Measurements from ENCODE around the gene ABCC11.

Gene ABCC11

DNA sequence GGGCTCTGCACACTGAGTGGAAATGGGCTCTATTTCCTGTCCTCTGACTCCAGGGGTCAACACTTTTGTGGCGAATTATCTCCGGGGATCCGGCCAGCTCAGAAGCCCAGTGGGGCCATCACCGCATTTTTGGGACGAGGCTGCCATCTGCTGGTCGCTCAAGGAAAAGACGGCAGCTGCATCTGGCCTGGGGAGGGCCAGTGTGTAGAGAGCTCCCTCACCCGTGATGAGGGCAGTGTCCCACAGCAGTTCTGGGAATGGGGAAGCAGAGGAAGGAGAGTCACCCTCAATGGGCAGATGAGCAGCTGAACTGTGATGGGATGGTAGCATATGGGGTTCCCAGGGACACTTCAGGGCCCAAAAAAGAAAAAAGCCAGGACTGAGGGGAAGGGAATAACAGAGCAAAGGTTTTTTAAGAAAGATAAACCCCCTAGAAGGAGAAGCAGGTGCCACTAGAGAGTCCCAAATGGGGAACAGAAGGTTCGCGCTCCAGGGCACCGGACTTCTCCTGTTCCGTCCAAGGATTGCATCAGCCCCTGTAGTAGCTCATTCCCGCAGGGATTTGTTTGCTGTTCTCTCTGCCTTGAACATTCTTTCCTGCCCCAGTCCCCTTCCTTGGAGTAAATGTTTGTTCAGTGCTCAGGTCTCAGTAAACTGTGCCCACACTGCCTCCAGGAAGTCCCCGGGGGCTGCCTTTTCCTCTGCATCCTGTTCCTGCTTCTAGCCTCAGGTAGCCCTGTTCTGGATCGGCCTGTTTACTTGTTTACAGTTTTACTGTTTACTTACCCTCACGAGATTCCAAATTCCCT, 82.2 kb downstream of the ABCC11 start:
- Mint-ChIP-seq H3K27me3 (peaks cover 4% of the 10 kb centered on the region), H3K36me3 (no peaks in the 10 kb centered on the region), H3K9me3 (no peaks in the 10 kb centered on the region), H3K4me1 (peaks cover 5% of the 10 kb centered on the region), H3K27ac (peak overlapping the region; percentile 38), H3K4me3 (no peak overlapping the region)

DNA sequence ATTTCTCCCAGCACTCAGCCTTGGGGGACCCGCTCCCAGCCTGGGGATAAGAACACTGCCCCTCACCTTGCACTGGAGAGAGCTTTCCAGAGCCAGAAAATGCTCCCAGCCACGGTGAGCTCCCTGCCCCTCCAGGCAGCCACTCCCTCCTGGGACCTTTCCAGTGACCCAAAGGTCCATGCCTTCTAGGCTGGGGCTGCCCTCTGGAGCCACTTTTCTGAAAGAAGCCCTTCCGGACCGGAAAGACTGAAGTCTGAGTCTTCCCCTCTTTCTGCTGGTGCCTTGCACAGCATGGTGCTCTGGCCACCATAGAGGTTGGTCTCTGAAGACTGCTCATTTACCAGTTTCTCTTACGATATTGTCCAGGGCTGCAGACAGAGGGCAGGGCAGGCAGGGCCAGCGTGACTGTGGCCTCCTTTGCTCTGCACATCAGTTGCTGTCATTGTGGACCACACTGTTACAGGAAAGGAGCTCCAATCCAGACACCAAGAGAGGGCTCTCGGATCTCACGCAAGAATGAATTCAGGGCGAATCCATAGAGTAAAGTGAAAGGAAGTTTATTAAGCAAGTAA, 84.4 kb downstream of the ABCC11 start:
- no peaks in the 10 kb centered on the region for H3K36me3 Mint-ChIP-seq
- H3K27ac Mint-ChIP-seq, result no peak overlapping the region
- H3K27me3 Mint-ChIP-seq, result peaks cover 4% of the 10 kb centered on the region
- no peaks in the 10 kb centered on the region for H3K9me3 Mint-ChIP-seq
- peaks cover 15% of the 10 kb centered on the region for H3K4me1 Mint-ChIP-seq
- H3K4me3 Mint-ChIP-seq, result no peak overlapping the region

DNA sequence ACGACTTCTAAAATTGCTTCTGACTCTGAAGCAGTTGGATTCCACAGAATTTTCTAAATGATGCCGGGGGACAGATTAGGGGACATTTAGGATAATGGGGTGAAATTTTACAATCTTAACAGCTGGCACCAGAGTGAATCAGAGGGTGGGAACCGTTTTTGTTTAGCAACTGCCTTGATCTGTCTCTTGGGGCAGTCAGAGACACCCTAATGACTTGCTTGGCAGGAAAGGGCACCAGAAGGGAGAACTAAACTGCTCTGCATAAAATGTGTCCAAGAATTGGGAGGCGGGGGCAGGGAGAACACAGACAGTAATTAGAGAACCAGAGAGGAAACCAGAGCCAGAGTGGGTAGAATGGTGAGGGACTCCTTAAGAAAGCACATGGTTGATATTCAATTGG, 85.4 kb downstream of the ABCC11 start:
- Mint-ChIP-seq H3K27ac (no peak overlapping the region), H3K4me3 (no peak overlapping the region), H3K27me3 (peaks cover 4% of the 10 kb centered on the region), H3K4me1 (peaks cover 25% of the 10 kb centered on the region), H3K36me3 (no peaks in the 10 kb centered on the region), H3K9me3 (no peaks in the 10 kb centered on the region)

DNA sequence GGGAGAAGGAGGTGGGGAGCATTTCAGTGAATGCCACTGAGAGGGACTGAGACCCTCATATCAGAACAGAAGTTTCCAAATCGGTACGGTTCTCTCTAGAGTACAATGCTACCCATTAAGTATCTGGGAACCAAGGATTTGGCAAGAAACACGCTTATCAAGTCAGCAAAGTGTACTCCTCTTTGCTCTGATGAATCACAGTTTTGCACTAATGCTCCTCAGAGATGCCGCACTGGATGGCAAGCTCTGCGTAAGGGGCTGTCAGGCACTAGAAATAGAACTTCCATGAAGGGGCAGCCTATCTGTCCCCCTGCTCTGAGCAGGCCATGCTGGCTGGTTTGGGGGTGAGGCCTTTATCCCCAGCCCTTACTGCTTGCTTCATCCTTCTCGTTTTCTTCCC, 86.8 kb downstream of the ABCC11 start:
- H3K4me1 Mint-ChIP-seq, result peaks cover 28% of the 10 kb centered on the region
- H3K4me3 Mint-ChIP-seq, result no peak overlapping the region
- H3K27me3 Mint-ChIP-seq, result peaks cover 4% of the 10 kb centered on the region
- H3K27ac Mint-ChIP-seq, result no peak overlapping the region
- no peaks in the 10 kb centered on the region for H3K36me3 Mint-ChIP-seq
- no peaks in the 10 kb centered on the region for H3K9me3 Mint-ChIP-seq

DNA sequence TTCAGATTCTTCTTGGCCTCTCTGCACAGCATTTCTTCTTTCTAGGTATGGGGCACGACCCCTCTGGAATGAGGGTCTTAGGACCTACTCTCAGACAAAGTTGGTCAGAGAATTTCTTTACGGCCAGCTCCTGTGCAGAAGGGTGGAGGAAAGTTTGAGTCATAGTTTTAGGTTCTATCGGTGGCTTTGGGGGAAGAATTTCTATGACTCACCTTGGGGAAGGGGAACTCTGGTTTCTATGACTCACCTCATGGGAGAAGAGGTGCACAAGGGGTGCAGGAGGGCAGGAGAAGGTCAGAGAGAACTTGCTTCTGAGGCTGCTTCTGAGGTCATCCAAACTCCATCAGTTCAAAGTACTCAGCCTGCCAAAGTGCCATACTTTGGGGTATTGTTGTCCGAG, 89.0 kb downstream of the ABCC11 start:
- peaks cover 23% of the 10 kb centered on the region for H3K4me1 Mint-ChIP-seq
- peaks cover 3% of the 10 kb centered on the region for H3K27me3 Mint-ChIP-seq
- H3K27ac Mint-ChIP-seq, result peak overlapping the region; percentile 89
- no peaks in the 10 kb centered on the region for H3K36me3 Mint-ChIP-seq
- H3K9me3 Mint-ChIP-seq, result no peaks in the 10 kb centered on the region
- peak overlapping the region; percentile 66 for H3K4me3 Mint-ChIP-seq

DNA sequence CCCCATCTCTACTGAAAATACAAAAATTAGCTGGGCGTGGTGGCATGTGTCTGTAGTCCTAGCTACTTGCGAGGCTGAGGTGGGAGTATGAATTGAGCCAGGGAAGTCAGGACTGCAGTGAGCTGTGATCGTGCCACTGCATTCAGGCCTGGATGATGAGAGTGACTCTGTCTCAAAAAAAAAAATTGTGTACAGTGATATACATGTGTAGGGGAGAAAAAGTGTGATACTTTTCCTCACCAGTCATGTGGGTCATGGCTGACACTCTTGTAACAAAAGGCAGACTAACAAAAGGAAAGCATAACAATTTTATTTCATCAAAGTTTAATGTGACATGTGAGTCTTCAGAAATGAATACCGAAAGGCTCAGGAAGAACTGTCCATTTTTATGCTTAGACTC, 89.5 kb downstream of the ABCC11 start:
- no peaks in the 10 kb centered on the region for H3K9me3 Mint-ChIP-seq
- H3K27me3 Mint-ChIP-seq, result peaks cover 3% of the 10 kb centered on the region
- H3K27ac Mint-ChIP-seq, result peak overlapping the region; percentile 89
- no peaks in the 10 kb centered on the region for H3K36me3 Mint-ChIP-seq
- H3K4me1 Mint-ChIP-seq, result peaks cover 23% of the 10 kb centered on the region
- H3K4me3 Mint-ChIP-seq, result peak overlapping the region; percentile 66

DNA sequence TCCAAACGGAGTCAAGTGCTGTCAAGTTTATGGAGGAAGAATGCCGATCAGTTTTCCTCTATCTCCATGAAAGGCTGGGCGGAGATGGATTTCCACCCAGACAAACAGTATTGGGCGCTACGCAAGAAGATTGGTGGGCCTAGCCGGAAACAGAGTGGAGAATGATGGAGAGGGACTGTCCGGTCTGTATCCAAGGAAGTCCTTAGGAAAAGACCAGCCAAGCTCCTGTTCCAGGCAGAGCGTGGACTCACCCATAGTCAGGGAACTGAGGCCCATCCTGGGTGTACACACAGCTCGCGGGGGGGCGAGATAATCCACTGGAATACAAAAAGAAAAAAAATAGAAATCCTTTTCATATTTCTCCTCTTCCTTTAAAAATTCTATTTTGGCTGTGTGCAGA, 90.0 kb downstream of the ABCC11 start:
- Mint-ChIP-seq H3K4me3 (peak overlapping the region; percentile 66), H3K36me3 (no peaks in the 10 kb centered on the region), H3K27ac (peak overlapping the region; percentile 89), H3K27me3 (peaks cover 3% of the 10 kb centered on the region), H3K9me3 (no peaks in the 10 kb centered on the region), H3K4me1 (peaks cover 23% of the 10 kb centered on the region)

DNA sequence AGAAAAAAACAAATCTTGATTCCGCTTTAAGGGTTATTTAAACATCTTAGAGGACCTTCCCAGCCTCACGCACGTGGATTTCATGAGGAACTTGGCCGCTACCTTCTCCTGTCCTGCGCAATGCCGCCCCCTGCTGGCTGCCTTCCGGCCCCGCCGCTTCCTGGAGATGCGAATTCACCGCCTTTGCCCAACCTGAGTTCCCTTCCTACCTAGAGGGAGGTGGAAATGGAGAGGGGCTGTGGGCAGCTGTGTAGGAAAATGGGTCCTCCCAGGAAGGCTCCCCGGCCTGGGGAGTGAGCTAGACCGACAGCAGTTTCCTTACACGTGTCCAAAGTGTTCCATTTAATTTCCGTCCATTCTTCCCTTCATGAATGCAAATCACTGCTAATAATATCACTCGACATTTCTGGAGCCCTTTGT, 90.5 kb downstream of the ABCC11 start:
- H3K4me1 Mint-ChIP-seq, result peaks cover 23% of the 10 kb centered on the region
- no peaks in the 10 kb centered on the region for H3K9me3 Mint-ChIP-seq
- H3K27ac Mint-ChIP-seq, result no peak overlapping the region
- no peaks in the 10 kb centered on the region for H3K36me3 Mint-ChIP-seq
- H3K4me3 Mint-ChIP-seq, result no peak overlapping the region
- peaks cover 1% of the 10 kb centered on the region for H3K27me3 Mint-ChIP-seq

DNA sequence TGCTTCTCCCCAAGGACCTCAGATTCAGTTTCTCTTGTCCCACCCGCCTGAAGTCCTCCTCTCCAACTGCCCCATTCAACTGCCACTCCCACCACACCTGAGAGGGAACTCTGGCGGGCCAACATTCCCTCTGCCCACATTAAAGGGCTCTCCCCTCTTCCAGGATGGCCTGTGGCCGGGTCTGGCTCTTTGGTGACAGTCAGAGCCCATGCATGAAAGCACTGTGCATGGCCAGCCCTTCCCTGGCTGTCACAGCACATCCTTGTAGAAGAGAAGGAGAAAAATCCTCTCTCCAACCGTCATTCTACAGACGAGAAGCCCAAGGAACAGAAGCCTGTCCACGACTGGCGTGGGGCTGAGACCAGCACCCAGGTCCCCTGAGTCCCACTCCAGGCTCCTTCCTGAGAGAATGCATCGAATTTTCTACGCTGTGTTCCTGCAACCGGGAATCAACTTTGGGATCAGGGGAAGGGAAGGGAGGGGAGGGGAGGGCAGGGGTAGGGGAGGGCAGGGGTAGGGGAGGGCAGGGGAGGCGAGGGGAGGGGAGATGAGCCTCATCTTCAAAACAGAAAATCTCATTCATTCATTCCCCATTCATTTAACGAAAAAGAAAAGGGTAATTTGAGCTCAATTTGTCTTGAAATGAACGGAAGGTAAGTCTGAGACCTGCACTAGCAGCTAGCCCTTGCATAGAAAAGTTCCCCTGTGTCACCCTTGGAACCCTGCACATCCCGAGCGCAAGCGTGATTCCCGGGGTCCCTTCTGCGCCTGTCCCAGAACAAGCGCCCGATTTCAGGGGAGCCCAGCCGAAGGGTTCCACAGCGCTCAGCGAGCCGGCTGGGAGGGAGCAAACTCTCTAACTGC, 91.2 kb downstream of the ABCC11 start, which contains the start of gene ABCC12:
TSS of gene ABCC12 (minus strand) at position 68 of the 864 bp plus-strand sequence. CDS start 9,569 bp downstream, outside the sequence.
- H3K4me3 Mint-ChIP-seq, result no peak within 1 kb of the TSS
- peaks cover 1% of the 10 kb centered on the region for H3K27me3 Mint-ChIP-seq
- H3K36me3 Mint-ChIP-seq, result no peaks in the 10 kb centered on the region
- peaks cover 23% of the 10 kb centered on the region for H3K4me1 Mint-ChIP-seq
- no peaks in the 10 kb centered on the region for H3K9me3 Mint-ChIP-seq
- H3K27ac Mint-ChIP-seq, result no peak within 1 kb of the TSS

DNA sequence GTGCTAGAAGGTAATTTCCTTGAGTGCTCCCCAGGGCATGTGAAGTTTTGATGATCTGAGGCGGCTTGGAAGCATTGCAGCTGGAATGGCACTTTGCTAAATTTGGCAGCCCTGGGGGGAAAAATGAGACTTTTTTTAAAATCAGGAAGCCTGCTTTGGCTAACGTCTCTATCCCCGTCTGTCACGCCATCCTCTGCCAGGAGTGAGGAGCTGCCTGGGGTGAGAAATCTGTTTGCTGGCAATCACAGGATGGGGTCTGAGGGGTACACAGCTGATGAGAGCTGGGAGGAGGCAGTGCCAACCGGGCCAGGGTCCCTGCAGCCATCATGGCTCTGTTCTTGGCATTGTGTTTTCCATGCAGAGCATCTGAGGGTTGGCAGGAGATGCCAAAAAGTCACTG, 93.6 kb downstream of the ABCC11 start:
- Mint-ChIP-seq H3K4me1 (peaks cover 21% of the 10 kb centered on the region), H3K36me3 (peaks cover 1% of the 10 kb centered on the region), H3K27ac (no peak overlapping the region), H3K4me3 (no peak overlapping the region), H3K27me3 (peaks cover 2% of the 10 kb centered on the region), H3K9me3 (peaks cover 3% of the 10 kb centered on the region)

DNA sequence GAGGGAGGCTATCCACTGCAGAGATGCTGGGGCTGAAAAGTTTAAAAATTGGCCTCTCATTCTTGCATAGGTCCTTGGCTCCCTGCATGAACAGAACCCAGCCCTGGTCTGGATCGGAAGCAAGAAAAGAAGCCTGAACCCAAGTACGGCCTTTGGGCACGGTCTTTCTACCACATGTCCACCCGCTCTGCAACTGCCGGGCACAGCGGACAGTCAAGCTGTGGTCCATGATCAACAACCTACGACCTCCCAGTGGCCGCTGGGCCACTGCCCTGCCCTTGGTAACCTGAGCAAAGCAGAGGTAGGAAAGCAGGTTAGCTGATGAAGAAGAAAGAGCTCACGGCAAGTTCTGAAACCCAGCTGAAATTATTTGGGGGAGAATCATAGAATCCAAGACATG, 95.1 kb downstream of the ABCC11 start:
- no peak overlapping the region for H3K27ac Mint-ChIP-seq
- H3K4me3 Mint-ChIP-seq, result no peak overlapping the region
- H3K36me3 Mint-ChIP-seq, result peaks cover 1% of the 10 kb centered on the region
- peaks cover 6% of the 10 kb centered on the region for H3K27me3 Mint-ChIP-seq
- peaks cover 7% of the 10 kb centered on the region for H3K9me3 Mint-ChIP-seq
- peaks cover 6% of the 10 kb centered on the region for H3K4me1 Mint-ChIP-seq

DNA sequence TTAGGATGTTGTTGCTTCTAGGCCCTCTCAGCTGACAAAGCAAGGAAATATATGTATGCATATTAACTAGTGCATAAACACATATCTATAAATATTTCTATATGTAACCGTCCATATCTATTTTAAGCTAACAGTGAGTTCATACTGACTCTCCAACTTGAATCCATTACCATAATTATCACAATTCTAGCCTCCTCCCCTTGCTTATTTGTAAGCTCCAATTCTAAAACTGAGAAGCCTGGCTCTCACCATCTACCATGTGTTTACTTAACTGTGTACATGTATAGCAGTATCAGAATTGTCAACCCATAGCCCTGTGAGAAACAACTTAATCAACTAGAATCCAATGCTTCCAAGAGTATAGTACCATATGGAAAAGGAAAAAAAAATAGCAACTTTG, 96.6 kb downstream of the ABCC11 start:
- Mint-ChIP-seq H3K27ac (no peak overlapping the region), H3K36me3 (peaks cover 1% of the 10 kb centered on the region), H3K4me1 (no peaks in the 10 kb centered on the region), H3K9me3 (peaks cover 7% of the 10 kb centered on the region), H3K27me3 (peaks cover 8% of the 10 kb centered on the region), H3K4me3 (no peak overlapping the region)

DNA sequence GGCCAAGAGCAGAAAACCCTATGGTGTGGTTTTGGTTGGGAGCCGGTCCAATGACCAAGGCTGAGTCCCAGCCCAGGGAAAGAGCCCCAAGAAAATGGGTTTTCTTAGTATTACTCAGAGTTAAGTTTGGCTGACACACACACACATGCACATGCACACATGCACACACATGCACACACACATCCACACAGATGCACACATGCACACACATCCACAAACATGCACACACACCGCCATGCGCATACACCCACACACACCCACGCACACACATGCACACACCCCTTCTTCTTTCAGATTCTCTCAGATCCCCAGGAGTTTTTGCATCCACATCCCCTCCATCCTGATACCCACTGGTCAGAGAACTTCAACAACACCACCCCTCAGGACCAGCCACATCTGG, 100.6 kb downstream of the ABCC11 start:
- no peak overlapping the region for H3K27ac Mint-ChIP-seq
- peaks cover 10% of the 10 kb centered on the region for H3K27me3 Mint-ChIP-seq
- H3K4me1 Mint-ChIP-seq, result no peaks in the 10 kb centered on the region
- peaks cover 1% of the 10 kb centered on the region for H3K36me3 Mint-ChIP-seq
- no peak overlapping the region for H3K4me3 Mint-ChIP-seq
- H3K9me3 Mint-ChIP-seq, result peaks cover 7% of the 10 kb centered on the region

DNA sequence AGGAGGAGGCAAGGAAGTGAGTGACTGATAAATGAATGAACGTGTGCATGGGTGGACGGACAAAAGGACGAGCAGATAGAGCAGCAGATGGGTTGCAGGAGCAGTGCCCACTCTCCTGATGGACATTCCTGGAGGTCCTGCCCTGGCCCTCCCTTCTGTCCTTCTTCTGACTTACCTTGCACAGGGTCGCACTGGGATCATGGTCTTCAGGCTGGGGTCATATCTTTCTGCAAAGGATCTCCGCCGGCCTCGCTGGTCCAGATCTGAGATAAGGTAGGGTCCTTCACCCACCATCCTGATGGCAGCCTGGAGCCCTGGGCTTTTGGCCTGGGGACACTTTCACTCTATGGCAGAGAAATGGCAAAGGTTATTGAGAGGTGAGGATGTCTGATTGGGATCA, 101.2 kb downstream of the ABCC11 start:
- no peak overlapping the region for H3K27ac Mint-ChIP-seq
- H3K4me1 Mint-ChIP-seq, result no peaks in the 10 kb centered on the region
- peaks cover 1% of the 10 kb centered on the region for H3K36me3 Mint-ChIP-seq
- peaks cover 10% of the 10 kb centered on the region for H3K27me3 Mint-ChIP-seq
- H3K4me3 Mint-ChIP-seq, result no peak overlapping the region
- peaks cover 7% of the 10 kb centered on the region for H3K9me3 Mint-ChIP-seq

DNA sequence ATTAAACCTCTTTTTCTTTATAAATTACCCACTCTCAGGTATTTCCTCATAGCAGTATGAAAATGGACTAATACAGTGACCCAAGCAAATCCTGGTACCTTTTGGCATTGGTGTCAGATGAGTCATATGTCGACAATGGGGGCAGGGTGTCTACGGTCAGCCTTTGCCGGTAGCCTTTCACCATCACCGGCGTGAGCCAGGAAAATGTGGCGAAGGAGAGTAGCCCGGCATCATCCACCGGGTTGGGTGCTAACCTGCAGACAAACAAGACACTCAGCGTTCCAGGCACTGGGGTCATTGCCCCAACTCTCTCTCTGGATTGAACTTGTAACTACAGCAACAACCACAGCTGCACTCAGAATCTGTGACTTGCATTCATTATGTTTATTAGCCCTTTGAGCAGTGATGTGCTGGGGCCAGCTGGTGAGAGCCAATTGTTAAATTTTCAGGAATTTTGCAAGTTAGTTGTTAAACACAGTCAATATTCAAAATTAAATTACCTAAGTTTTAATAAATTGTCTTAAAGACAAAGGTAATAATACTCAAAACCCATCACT, 103.4 kb downstream of the ABCC11 start:
- Mint-ChIP-seq H3K4me3 (no peak overlapping the region), H3K4me1 (no peaks in the 10 kb centered on the region), H3K27ac (no peak overlapping the region), H3K9me3 (peaks cover 5% of the 10 kb centered on the region), H3K27me3 (peaks cover 10% of the 10 kb centered on the region), H3K36me3 (no peaks in the 10 kb centered on the region)
